ENCODE measurements around the gene PLEK. TPM values are rescaled to one million over a fixed set of nuclear protein-coding genes. Genes with fewer than 3 reads are reported as not detected.
"Not testable (repeated sequence)": the region's sequence is repeated elsewhere in the genome, so short reads cannot be mapped to it uniquely, and the experiment has no call there.

The PLEK gene
- total RNA-seq, 1 experiment from 2014 or later: not detected

DNA sequence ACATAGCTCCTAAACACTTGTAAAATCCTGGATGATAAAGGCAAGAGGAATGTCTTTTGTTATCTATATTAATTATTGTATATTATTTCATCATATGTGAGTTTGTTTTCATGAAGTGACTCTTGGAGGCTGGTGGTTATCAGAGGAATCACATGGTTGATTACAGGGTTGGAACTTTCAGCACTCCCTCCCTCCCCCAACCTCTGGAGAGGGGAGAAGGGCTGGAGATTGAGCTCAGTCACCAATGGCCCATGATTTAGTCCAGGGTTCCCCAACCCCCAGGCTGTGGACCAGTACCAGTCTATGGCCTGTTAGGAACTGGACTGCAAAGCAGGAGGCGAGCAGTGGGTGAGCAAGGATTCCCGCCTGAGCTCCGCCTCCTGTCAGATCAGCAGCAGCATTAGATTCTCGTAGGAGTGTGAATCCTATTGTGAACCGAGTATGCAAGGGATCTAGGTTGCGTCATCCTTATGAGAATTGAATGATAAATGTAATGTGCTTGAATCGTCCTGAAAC, 64.3 kb downstream of the PLEK start:
- in situ Hi-C loops (cut with HindIII; ENCODE audit: low sequenced_read_pairs): no loop called here
- DNase-seq (ENCODE audit: low spot score): no peak

DNA sequence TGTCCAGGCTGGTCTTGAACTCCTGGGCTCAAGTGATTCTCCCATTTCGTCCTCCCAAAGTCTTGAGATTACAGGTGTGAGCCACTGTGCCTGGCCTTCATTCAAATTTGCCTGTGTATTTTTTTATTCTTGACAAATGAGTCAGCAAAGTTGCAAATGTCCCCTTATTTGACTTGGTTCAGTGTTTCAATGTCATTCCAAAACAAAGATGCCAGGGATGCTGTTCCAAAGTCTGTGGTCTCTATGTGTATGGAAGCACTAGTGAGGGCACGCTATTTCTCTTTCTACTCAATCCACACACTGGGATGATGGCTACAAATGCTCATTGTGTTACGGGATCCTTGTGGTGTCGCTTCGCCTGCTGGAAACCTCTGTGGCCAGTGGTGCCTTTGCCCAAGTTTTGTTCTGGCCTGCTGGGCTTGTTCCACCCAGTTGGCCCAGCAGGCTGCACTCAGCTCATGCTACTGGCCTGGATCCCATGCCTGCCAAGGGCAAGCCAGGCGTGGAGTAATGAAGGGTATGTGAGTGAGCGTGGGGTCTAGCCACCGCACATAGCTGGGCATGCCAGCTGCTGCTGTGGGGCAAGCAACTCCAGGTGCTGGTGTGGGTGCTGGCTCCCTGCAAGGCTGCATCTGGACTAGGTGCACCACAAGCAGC, 66.4 kb downstream of the PLEK start:
- DNase-seq (ENCODE audit: low spot score): no peak
- in situ Hi-C loops (cut with HindIII; ENCODE audit: low sequenced_read_pairs): no loop called here

DNA sequence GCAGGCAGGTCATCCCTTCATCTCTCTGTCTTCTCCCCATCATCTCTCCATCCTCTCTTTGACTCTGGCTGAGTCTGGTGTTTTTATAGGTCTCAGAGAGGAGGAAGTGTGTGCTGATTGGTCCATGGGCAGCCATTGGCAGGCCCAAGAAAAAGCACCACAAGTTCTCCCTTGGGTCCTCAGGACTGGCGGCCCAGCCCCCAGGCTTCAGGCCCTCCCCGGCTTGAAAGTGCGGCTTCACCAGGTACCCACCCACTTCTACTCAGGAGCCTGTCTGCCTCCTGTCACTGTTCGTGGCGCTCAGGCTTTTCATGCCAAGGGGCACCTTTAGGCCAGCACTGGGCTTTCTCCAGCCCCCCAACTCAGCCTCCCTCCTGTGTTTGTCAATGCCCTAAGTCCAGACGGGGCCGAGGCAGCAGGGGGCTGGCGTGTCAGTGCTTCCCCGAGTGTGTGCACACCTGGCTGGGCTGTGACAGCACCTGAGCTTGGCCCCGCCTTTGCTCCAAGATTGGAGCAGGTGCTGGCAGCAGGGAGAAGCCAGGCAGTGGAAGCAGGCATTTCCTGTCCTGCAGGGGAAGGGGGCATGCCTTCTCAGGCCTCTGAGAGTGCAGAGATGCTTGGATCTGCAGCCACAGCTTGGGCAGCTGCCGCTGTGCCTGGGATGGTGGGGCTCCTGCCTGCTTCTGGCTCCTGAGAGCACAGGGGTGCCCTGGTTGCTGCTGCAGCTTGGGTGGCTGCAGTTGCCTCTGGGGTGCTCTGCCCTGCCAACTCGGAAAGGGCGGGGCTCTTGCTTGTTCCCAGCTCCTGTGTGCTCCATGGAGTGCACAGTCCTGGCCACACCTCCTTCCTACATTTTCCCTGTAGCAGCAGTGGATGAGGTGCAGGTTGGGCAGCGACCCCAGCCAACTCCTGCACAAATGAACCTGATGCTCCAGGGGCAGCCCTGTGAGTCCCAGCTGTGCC, 67.9 kb downstream of the PLEK start:
- in situ Hi-C loops (cut with HindIII; ENCODE audit: low sequenced_read_pairs): no loop called here
- no peak for DNase-seq (ENCODE audit: low spot score)

DNA sequence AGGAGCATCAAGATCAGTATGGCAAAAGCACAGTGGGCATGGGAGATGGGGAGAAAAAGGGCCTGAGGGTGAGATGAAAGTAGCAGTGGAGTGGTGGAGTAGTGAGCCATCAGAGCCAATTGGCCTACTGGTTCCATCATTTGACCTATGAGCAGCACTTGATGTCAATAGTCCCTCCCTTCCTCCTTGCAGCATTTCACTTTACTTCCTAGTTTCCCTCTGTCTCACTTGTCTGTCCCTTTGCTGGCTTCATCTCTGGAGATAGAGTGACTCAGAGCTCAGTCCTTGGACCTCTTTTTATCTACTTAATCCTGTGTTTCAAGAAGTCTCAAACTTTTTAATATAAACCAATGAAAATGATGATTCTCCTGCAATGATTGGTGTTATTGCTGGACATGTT, 69.9 kb downstream of the PLEK start:
- in situ Hi-C loops (cut with HindIII; ENCODE audit: low sequenced_read_pairs): no loop called here
- peak; percentile 4 for DNase-seq (ENCODE audit: low spot score)

DNA sequence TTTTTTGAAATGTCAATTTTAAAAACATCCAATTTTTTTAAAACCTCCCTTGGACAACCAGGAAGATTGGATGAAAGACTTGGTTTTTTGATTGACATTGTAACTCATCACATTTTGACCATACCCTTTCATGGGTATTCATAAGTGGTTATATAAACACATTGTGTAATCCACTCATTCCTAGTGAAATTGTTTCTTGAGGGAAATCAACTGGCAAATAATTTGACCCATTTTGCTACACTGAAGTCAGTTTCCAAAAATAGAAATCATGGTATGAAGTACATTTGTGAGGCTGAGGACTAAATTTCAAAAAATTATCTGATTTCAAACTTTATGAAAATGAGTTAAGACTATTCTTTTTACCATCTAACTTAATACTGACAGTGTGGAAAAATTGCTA, 70.5 kb downstream of the PLEK start:
- DNase-seq (ENCODE audit: low spot score): peak; percentile 83
- in situ Hi-C loops (cut with HindIII; ENCODE audit: low sequenced_read_pairs): no loop called here

DNA sequence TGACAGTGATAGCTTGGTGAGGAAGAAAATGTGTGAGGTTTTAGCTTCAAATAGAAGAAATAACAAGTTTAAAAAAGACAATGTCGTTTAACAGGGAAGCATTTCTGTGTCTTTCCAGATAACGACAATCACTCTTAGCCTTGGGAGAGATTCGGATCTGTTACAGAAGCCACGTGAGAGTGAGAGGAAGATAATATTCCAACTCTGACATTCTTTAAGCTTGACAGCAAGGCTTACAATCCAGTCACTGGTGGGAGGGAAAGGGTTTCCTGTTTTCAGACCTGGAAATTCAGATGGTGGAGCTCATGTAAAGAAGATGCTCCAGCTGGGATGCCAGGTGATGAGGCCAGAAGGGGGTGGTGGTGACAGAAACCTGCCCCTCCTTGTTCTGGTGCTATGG, 71.2 kb downstream of the PLEK start:
- DNase-seq (ENCODE audit: low spot score): peak; percentile 59
- in situ Hi-C loops (cut with HindIII; ENCODE audit: low sequenced_read_pairs): no loop called here

DNA sequence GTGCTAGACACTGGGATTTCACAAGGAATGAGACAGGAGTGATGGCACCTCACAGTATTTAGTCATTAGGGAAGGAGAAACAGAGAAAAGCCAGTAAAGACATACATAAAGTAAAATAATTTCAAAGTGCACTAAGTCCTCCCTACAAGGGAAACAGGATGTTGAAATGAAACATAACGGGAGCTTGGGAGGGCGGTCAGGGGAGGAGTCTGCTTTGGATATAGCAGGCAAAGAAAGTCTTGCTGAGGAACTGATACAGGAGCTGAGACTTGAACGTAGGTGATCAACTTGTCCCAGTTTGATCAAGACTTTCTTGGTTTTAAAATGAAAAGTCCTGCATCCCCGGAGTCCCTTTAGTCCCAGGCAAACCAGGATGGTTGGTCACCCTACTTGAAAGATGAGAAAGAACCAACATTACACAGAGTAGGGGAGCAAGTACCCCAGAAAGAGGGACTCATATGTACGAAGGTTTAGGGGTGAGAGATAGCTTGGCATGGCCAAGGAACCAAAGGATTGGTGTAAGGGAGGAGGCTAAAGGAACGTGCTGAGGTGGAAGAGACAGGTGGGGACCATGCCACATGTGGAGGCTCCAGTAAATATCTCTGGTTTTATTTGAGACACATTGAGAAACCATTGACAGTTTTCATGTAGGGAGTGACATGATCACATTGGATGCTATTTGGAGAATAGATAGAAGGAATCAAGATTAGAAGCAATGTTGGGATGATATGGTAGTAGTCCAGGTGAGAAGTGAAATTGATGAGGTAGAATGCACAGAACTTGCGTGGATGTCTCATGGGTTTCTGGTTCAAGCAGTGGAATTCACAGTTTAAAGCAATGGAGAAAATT, 73.6 kb downstream of the PLEK start:
- in situ Hi-C loops (cut with HindIII; ENCODE audit: low sequenced_read_pairs): no loop called here
- no peak for DNase-seq (ENCODE audit: low spot score)

DNA sequence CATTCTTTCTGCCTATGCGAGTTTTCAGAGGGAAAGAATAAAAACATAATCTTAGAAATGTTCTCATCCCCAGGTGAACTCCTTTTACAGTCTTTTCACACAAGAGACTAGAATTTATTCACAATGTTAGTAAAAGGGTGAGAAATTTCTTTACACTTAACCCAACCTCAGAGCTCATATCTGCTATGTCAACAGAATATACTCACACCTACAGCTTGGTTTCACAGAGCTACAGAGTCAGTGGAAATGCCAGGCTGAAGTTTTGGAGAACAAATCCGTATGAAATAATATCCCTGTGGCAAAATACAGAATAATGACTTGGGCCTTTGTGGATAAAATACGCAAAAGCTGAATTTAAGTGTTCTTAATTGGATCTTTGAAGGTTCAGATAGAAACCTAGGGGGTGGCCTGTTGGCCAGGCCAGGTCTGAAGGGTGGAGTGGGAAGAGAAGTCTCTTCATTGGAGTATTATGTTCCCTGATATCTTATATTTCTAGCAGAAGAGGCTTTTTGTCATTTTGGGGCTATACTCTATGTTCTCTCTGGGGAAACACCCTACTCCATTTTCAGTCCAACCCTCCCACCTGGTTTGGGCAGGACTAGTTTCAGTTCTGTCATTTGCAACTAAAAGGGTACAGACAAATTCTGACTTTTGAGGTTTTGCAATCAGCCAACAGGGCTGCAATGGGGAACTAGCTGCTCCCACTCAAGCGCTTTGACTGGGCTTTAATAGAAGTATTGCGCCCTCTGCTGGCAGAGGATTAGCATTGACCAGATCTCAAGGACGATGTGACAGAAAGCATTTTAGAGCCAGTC, 76.3 kb downstream of the PLEK start:
- peak; percentile 93 for DNase-seq (ENCODE audit: low spot score)
- in situ Hi-C loops (cut with HindIII; ENCODE audit: low sequenced_read_pairs): no loop called here

DNA sequence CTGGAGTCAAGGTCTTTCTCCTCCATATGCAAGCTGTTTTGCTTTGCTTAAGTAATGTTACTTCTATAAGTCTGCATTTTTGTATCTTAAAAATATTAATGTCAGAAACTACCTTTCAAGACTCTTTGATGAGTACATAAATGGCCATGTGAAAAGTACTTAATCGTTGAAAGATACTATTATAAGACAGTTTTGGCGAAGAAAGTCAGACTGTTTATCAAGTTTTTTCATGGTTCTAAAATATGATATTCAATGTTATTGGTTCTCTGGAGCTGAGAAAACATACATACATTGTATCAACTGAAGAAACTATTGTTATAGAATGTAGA, 76.9 kb downstream of the PLEK start:
- DNase-seq (ENCODE audit: low spot score): no peak
- in situ Hi-C loops (cut with HindIII; ENCODE audit: low sequenced_read_pairs): no loop called here

DNA sequence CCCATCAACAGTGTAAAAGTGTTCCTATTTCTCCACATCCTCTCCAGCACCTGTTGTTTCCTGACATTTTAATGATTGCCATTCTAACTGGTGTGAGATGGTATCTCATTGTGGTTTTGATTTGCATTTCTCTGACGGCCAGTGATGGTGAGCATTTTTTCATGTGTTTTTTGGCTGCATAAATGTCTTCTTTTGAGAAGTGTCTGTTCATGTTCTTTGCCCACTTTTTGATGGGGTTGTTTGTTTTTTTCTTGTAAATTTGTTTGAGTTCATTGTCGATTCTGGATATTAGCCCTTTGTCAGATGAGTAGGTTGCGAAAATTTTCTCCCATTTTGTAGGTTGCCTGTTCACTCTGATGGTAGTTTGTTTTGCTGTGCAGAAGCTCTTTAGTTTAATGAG, 81.3 kb downstream of the PLEK start:
- DNase-seq (ENCODE audit: low spot score); in situ Hi-C loops (cut with HindIII; ENCODE audit: low sequenced_read_pairs): not testable (repeated sequence)

Other genes starting within 250 kb of the PLEK start
- gene PNO1, start 207.4 kb upstream of the PLEK start, total RNA-seq (2014; rRNA removed; shearing (Covaris generic)): 34.1 and 42.1 TPM in 2 replicates
- 36.6 and 41.7 TPM in 2 replicates for gene PPP3R1, start 112.8 kb upstream of the PLEK start, total RNA-seq (2014; rRNA removed; shearing (Covaris generic))
- 8.4 and 19.8 TPM in 2 replicates for gene CNRIP1, start 45.3 kb upstream of the PLEK start, total RNA-seq (2014; rRNA removed; shearing (Covaris generic))
- gene FBXO48, start 102.0 kb downstream of the PLEK start, total RNA-seq (2014; rRNA removed; shearing (Covaris generic)): under 0.01 TPM in 1 of 2 replicates, not detected in the other
- 0.37 and 0.58 TPM in 2 replicates for gene APLF, start 102.3 kb downstream of the PLEK start, total RNA-seq (2014; rRNA removed; shearing (Covaris generic))

All from G401 (cell line).